HT-29 (cell line): ENCODE data around the gene ZNF415. TPM values are rescaled to one million over a fixed set of nuclear protein-coding genes. Genes with fewer than 3 reads are reported as not detected.

ENCODE experiments used
- total RNA-seq: library from RNA; depleted of rRNA; stranded (reverse); fragments of >200 nt; shearing (Covaris generic); gene quantifications from 2 replicates; pipeline ENCODE4 v1.2.3, GENCODE V29; 2014; rRNA removed

The ZNF415 gene
- total RNA-seq, 1 experiment from 2014 or later, result not detected

Other genes with a start within 250 kb of the ZNF415 start
- gene ZNF320, start 235.3 kb downstream of the ZNF415 start, total RNA-seq, result 6.0 and 8.5 TPM in 2 replicates
- 8.2 and 10.0 TPM in 2 replicates for gene ZNF888, start 209.5 kb downstream of the ZNF415 start, total RNA-seq
- gene ZNF816, start 170.0 kb downstream of the ZNF415 start, total RNA-seq, result 8.9 and 12.3 TPM in 2 replicates
- gene ERVV-1, start 119.0 kb downstream of the ZNF415 start, total RNA-seq, result not detected in 2 replicates
- gene ERVV-2, start 88.2 kb downstream of the ZNF415 start, total RNA-seq, result not detected in 2 replicates
- 8.5 and 14.9 TPM in 2 replicates for gene ZNF160, start 29.5 kb downstream of the ZNF415 start, total RNA-seq
- gene ZNF347, start 26.1 kb upstream of the ZNF415 start, total RNA-seq, result not detected in 2 replicates
- gene ZNF665, start 60.4 kb upstream of the ZNF415 start, total RNA-seq, result not detected in 2 replicates
- not detected in 2 replicates for gene ZNF677, start 122.0 kb upstream of the ZNF415 start, total RNA-seq
- not detected in 2 replicates for gene VN1R2, start 125.4 kb upstream of the ZNF415 start, total RNA-seq
- not detected in 2 replicates for gene VN1R4, start 134.8 kb upstream of the ZNF415 start, total RNA-seq
- 2.8 and 2.9 TPM in 2 replicates for gene ZNF845, start 200.8 kb upstream of the ZNF415 start, total RNA-seq
- gene ZNF525, start 232.8 kb upstream of the ZNF415 start, total RNA-seq, result 3.4 and 3.9 TPM in 2 replicates